Renal pelvis (tissue), 4 donors: ENCODE results near the gene PTBP3. TPM values are rescaled to one million over a fixed set of nuclear protein-coding genes. Genes with fewer than 3 reads are reported as not detected.
"Not testable (repeated sequence)": the region's sequence is repeated elsewhere in the genome, so short reads cannot be mapped to it uniquely, and the experiment has no call there.

ENCODE experiments used
- DNase-seq: peaks from one replicate; pipeline ENCODE4 v3.0.0-alpha.2; 2013
- polyA plus RNA-seq, 3 donors: library from polyadenylated mRNA; unstranded; fragments of 120-200 nt; gene quantifications; one replicate each; pipeline ENCODE4 v1.2.1, GENCODE V29; 2013; ENCODE audit not compliant: insufficient read length in 3 of 3

Gene PTBP3
- polyA plus RNA-seq, 3 donors: 76.2 to 95.1 (median 87.5) TPM

- no peak for DNase-seq
Observed at GRCh38 chr9:112326194-112326593, 7.2 kb downstream of the PTBP3 start.

- no peak for DNase-seq
Observed at GRCh38 chr9:112325600-112325999, 7.8 kb downstream of the PTBP3 start.

- DNase-seq: no peak
Observed at GRCh38 chr9:112325127-112325526, 8.3 kb downstream of the PTBP3 start.

GRCh38 chr9:112323378-112323854 is 10.0 kb downstream of the PTBP3 start:
- no peak for DNase-seq

- DNase-seq: no peak
Observed at GRCh38 chr9:112322701-112323377, 10.6 kb downstream of the PTBP3 start.

- DNase-seq: no peak
Observed at GRCh38 chr9:112316258-112316943, 17.0 kb downstream of the PTBP3 start.

GRCh38 chr9:112315331-112316257 is 17.8 kb downstream of the PTBP3 start:
- DNase-seq: no peak

GRCh38 chr9:112312139-112312538 is 21.3 kb downstream of the PTBP3 start:
- no peak for DNase-seq

- DNase-seq: no peak
Observed at GRCh38 chr9:112311497-112311896, 21.9 kb downstream of the PTBP3 start.

- no peak for DNase-seq
Observed at GRCh38 chr9:112310826-112311225, 22.6 kb downstream of the PTBP3 start.

- no peak for DNase-seq
Observed at GRCh38 chr9:112308588-112308987, 24.8 kb downstream of the PTBP3 start.

GRCh38 chr9:112301420-112301819 is 32.0 kb downstream of the PTBP3 start:
- no peak for DNase-seq

GRCh38 chr9:112299514-112299913 is 33.9 kb downstream of the PTBP3 start:
- no peak for DNase-seq

GRCh38 chr9:112296929-112297328 is 36.5 kb downstream of the PTBP3 start:
- no peak for DNase-seq

- DNase-seq: no peak
Observed at GRCh38 chr9:112295174-112295573, 38.2 kb downstream of the PTBP3 start.

GRCh38 chr9:112288029-112288428 is 45.4 kb downstream of the PTBP3 start:
- no peak for DNase-seq

- no peak for DNase-seq
Observed at GRCh38 chr9:112286926-112287325, 46.5 kb downstream of the PTBP3 start.

GRCh38 chr9:112285056-112285455 is 48.4 kb downstream of the PTBP3 start:
- no peak for DNase-seq

- DNase-seq: no peak
Observed at GRCh38 chr9:112283582-112284253, 49.7 kb downstream of the PTBP3 start.

GRCh38 chr9:112282841-112283240 is 50.6 kb downstream of the PTBP3 start:
- DNase-seq: not testable (repeated sequence)

GRCh38 chr9:112280904-112281303 is 52.5 kb downstream of the PTBP3 start:
- no peak for DNase-seq

- no peak for DNase-seq
Observed at GRCh38 chr9:112279501-112279900, 53.9 kb downstream of the PTBP3 start.
